Activated T-cell treated with anti-CD3 and anti-CD28 coated beads, Interleukin-2, amount 50 U/mL, for 4 hours (primary cell): ENCODE measurements around the gene MYO18B. TPM values are rescaled to one million over a fixed set of nuclear protein-coding genes. Genes with fewer than 3 reads are reported as not detected.

ENCODE experiments used
- ATAC-seq, 2 donors: fragments of 200-7000 bp; cut with Tn5 transposase; one replicate each; pipeline ENCODE4 v1.10.0; 2021
- DNase-seq: peaks from one replicate; pipeline ENCODE4 v3.0.0-alpha.2; 2020
- H3K27me3 Mint-ChIP-seq: one replicate; pipeline ENCODE4 v1.8.0; 2021; ENCODE audit warnings: low read depth, mixed read lengths
- H3K36me3 Mint-ChIP-seq: one replicate; pipeline ENCODE4 v1.8.0; 2022; ENCODE audit warnings: mixed read lengths; ENCODE audit not compliant: insufficient read depth
- H3K4me1 Mint-ChIP-seq: one replicate; pipeline ENCODE4 v1.8.0; 2021; ENCODE audit warnings: low read depth, mixed read lengths
- H3K4me3 Mint-ChIP-seq: one replicate; pipeline ENCODE4 v1.8.0; 2021; ENCODE audit warnings: mild to moderate bottlenecking, moderate library complexity, mixed read lengths
- H3K9me3 Mint-ChIP-seq: one replicate; pipeline ENCODE4 v1.8.0; 2021; ENCODE audit warnings: mixed read lengths
- total RNA-seq, 3 donors: library from RNA; stranded (reverse); gene quantifications; one replicate each; pipeline ENCODE4 v1.2.1, GENCODE V29; 2021

The MYO18B gene
- total RNA-seq, 3 donors from 2014 or later, result 0.03 TPM; not detected in 2

GRCh38 chr22:25880524-25880923 is 138.5 kb downstream of the MYO18B start:
- Mint-ChIP-seq H3K36me3 (no peaks in the 10 kb centered on the region), H3K4me3 (no peak overlapping the region), H3K9me3 (no peaks in the 10 kb centered on the region), H3K4me1 (no peaks in the 10 kb centered on the region), H3K27me3 (peaks cover 6% of the 10 kb centered on the region)
- DNase-seq, result no peak
- ATAC-seq, result no peak

GRCh38 chr22:25881210-25881755 is 139.3 kb downstream of the MYO18B start:
- H3K4me3 Mint-ChIP-seq, result no peak overlapping the region
- peaks cover 6% of the 10 kb centered on the region for H3K27me3 Mint-ChIP-seq
- no peaks in the 10 kb centered on the region for H3K4me1 Mint-ChIP-seq
- ATAC-seq (no peak), DNase-seq (no peak)
- H3K9me3 Mint-ChIP-seq, result no peaks in the 10 kb centered on the region
- no peaks in the 10 kb centered on the region for H3K36me3 Mint-ChIP-seq

- H3K9me3 Mint-ChIP-seq, result no peaks in the 10 kb centered on the region
These were observed 140.4 kb downstream of the MYO18B start for GRCh38 chr22:25882360-25882759.

GRCh38 chr22:25883482-25884033 is 141.6 kb downstream of the MYO18B start:
- peaks cover 4% of the 10 kb centered on the region for H3K27me3 Mint-ChIP-seq
- no peaks in the 10 kb centered on the region for H3K9me3 Mint-ChIP-seq
- no peak overlapping the region for H3K4me3 Mint-ChIP-seq
- DNase-seq (no peak), ATAC-seq (no peak)
- no peaks in the 10 kb centered on the region for H3K4me1 Mint-ChIP-seq
- no peaks in the 10 kb centered on the region for H3K36me3 Mint-ChIP-seq

More at GRCh38 chr22:25882360-25882759, 140.4 kb downstream of the MYO18B start:
- Mint-ChIP-seq H3K4me1 (no peaks in the 10 kb centered on the region), H3K36me3 (no peaks in the 10 kb centered on the region), H3K27me3 (peaks cover 6% of the 10 kb centered on the region), H3K4me3 (no peak overlapping the region)
- no peak for ATAC-seq
- no peak for DNase-seq

GRCh38 chr22:25884121-25884520 is 142.1 kb downstream of the MYO18B start:
- H3K4me3 Mint-ChIP-seq, result no peak overlapping the region
- ATAC-seq, result no peak
- H3K9me3 Mint-ChIP-seq, result no peaks in the 10 kb centered on the region
- no peaks in the 10 kb centered on the region for H3K4me1 Mint-ChIP-seq
- DNase-seq, result no peak
- no peaks in the 10 kb centered on the region for H3K36me3 Mint-ChIP-seq
- H3K27me3 Mint-ChIP-seq, result peaks cover 5% of the 10 kb centered on the region

GRCh38 chr22:25888399-25889054 is 146.5 kb downstream of the MYO18B start:
- Mint-ChIP-seq H3K27me3 (peaks cover 7% of the 10 kb centered on the region), H3K9me3 (no peaks in the 10 kb centered on the region), H3K4me1 (no peaks in the 10 kb centered on the region), H3K4me3 (no peak overlapping the region), H3K36me3 (no peaks in the 10 kb centered on the region)
- DNase-seq (no peak), ATAC-seq (no peak)

- no peaks in the 10 kb centered on the region for H3K9me3 Mint-ChIP-seq
These were observed 148.7 kb downstream of the MYO18B start for GRCh38 chr22:25890651-25891050.

GRCh38 chr22:25892678-25893077 is 150.7 kb downstream of the MYO18B start:
- H3K27me3 Mint-ChIP-seq, result peaks cover 9% of the 10 kb centered on the region
- no peak overlapping the region for H3K4me3 Mint-ChIP-seq
- H3K9me3 Mint-ChIP-seq, result no peaks in the 10 kb centered on the region
- H3K36me3 Mint-ChIP-seq, result no peaks in the 10 kb centered on the region
- no peak for ATAC-seq
- H3K4me1 Mint-ChIP-seq, result no peaks in the 10 kb centered on the region
- no peak for DNase-seq

More at GRCh38 chr22:25890651-25891050, 148.7 kb downstream of the MYO18B start:
- Mint-ChIP-seq H3K4me1 (no peaks in the 10 kb centered on the region), H3K36me3 (no peaks in the 10 kb centered on the region), H3K27me3 (peaks cover 7% of the 10 kb centered on the region), H3K4me3 (no peak overlapping the region)
- no peak for DNase-seq
- no peak for ATAC-seq

- no peaks in the 10 kb centered on the region for H3K4me1 Mint-ChIP-seq
- no peak for DNase-seq
- no peaks in the 10 kb centered on the region for H3K9me3 Mint-ChIP-seq
- H3K4me3 Mint-ChIP-seq, result no peak overlapping the region
- peaks cover 4% of the 10 kb centered on the region for H3K27me3 Mint-ChIP-seq
- no peak for ATAC-seq
- H3K36me3 Mint-ChIP-seq, result no peaks in the 10 kb centered on the region
These were observed 153.7 kb downstream of the MYO18B start for GRCh38 chr22:25895678-25896077.

GRCh38 chr22:25896098-25896497 is 154.1 kb downstream of the MYO18B start:
- no peak for DNase-seq
- no peaks in the 10 kb centered on the region for H3K4me1 Mint-ChIP-seq
- no peak for ATAC-seq
- H3K4me3 Mint-ChIP-seq, result no peak overlapping the region
- peaks cover 2% of the 10 kb centered on the region for H3K27me3 Mint-ChIP-seq
- H3K36me3 Mint-ChIP-seq, result no peaks in the 10 kb centered on the region
- H3K9me3 Mint-ChIP-seq, result no peaks in the 10 kb centered on the region

GRCh38 chr22:25896592-25896991 is 154.6 kb downstream of the MYO18B start:
- ATAC-seq (no peak), DNase-seq (no peak)
- Mint-ChIP-seq H3K27me3 (peaks cover 2% of the 10 kb centered on the region), H3K4me3 (no peak overlapping the region), H3K36me3 (no peaks in the 10 kb centered on the region), H3K9me3 (no peaks in the 10 kb centered on the region), H3K4me1 (no peaks in the 10 kb centered on the region)

- DNase-seq, result no peak
- no peaks in the 10 kb centered on the region for H3K4me1 Mint-ChIP-seq
These were observed 156.8 kb downstream of the MYO18B start for GRCh38 chr22:25898707-25899365.

GRCh38 chr22:25899566-25899965 is 157.6 kb downstream of the MYO18B start:
- Mint-ChIP-seq H3K27me3 (peaks cover 12% of the 10 kb centered on the region), H3K9me3 (no peaks in the 10 kb centered on the region), H3K4me3 (no peak overlapping the region), H3K4me1 (no peaks in the 10 kb centered on the region), H3K36me3 (no peaks in the 10 kb centered on the region)
- ATAC-seq, result no peak
- no peak for DNase-seq

More at GRCh38 chr22:25898707-25899365, 156.8 kb downstream of the MYO18B start:
- no peaks in the 10 kb centered on the region for H3K9me3 Mint-ChIP-seq
- peaks cover 12% of the 10 kb centered on the region for H3K27me3 Mint-ChIP-seq
- no peaks in the 10 kb centered on the region for H3K36me3 Mint-ChIP-seq
- H3K4me3 Mint-ChIP-seq, result no peak overlapping the region
- ATAC-seq, result no peak

GRCh38 chr22:25900390-25900789 is 158.4 kb downstream of the MYO18B start:
- Mint-ChIP-seq H3K36me3 (no peaks in the 10 kb centered on the region), H3K9me3 (no peaks in the 10 kb centered on the region), H3K27me3 (peaks cover 13% of the 10 kb centered on the region), H3K4me3 (no peak overlapping the region), H3K4me1 (no peaks in the 10 kb centered on the region)
- ATAC-seq (no peak), DNase-seq (no peak)

- no peaks in the 10 kb centered on the region for H3K9me3 Mint-ChIP-seq
- no peak overlapping the region for H3K4me3 Mint-ChIP-seq
- no peaks in the 10 kb centered on the region for H3K4me1 Mint-ChIP-seq
- H3K36me3 Mint-ChIP-seq, result no peaks in the 10 kb centered on the region
- no peak for ATAC-seq
- peaks cover 14% of the 10 kb centered on the region for H3K27me3 Mint-ChIP-seq
- DNase-seq, result no peak
These were observed 158.9 kb downstream of the MYO18B start for GRCh38 chr22:25900880-25901279.
